Natural killer cell (primary cell): Measurements from ENCODE around the gene MLLT10. TPM values are rescaled to one million over a fixed set of nuclear protein-coding genes. Genes with fewer than 3 reads are reported as not detected.
"Not testable (repeated sequence)": the region's sequence is repeated elsewhere in the genome, so short reads cannot be mapped to it uniquely, and the experiment has no call there.

Experiments used
- ATAC-seq, 3 donors: fragments of 150-1000 bp in 2 of 3; fragments of 200-7000 bp in 1 of 3; cut with Tn5 transposase; 1 replicate in 1 of 3; 2 replicates in 2 of 3; pipeline ENCODE4 v1.10.0; 2021; ENCODE audit warnings: mild to moderate bottlenecking in 2 of 3, moderate library complexity in 2 of 3
- DNase-seq, 2 donors: peaks; one replicate each; pipeline versions ENCODE4 v3.0.0 to v3.0.0-alpha.2; 2013 to 2021; ENCODE audit warnings: mixed read lengths in 1 of 2
- H3K27ac ChIP-seq: one replicate; pipeline ENCODE4 v1.5.1; 2013; ENCODE audit warnings: mild to moderate bottlenecking, low read length
- H3K27me3 ChIP-seq: one replicate; pipeline ENCODE4 v1.6.1; 2013; ENCODE audit warnings: low read length; ENCODE audit not compliant: control insufficient read depth, insufficient read depth
- H3K36me3 ChIP-seq: one replicate; pipeline ENCODE4 v1.6.1; 2013; ENCODE audit warnings: low read length; ENCODE audit not compliant: control insufficient read depth, insufficient read depth
- H3K4me1 ChIP-seq: one replicate; pipeline ENCODE4 v1.6.1; 2013; ENCODE audit warnings: low read length; ENCODE audit not compliant: control insufficient read depth, insufficient read depth
- H3K4me3 ChIP-seq: one replicate; pipeline ENCODE4 v1.5.1; 2013; ENCODE audit warnings: low read length
- H3K9me3 ChIP-seq: one replicate; pipeline ENCODE4 v1.6.1; 2013; ENCODE audit warnings: low read length; ENCODE audit not compliant: control insufficient read depth, insufficient read depth
- H3K27ac Mint-ChIP-seq, 2 donors: one replicate each; pipeline ENCODE4 v1.8.0; 2022; ENCODE audit warnings: mild to moderate bottlenecking in 2 of 2, mixed read lengths in 2 of 2, moderate library complexity in 1 of 2
- H3K27me3 Mint-ChIP-seq, 2 donors: one replicate each; pipeline ENCODE4 v1.8.0; 2022; ENCODE audit warnings: low read depth in 2 of 2, mixed read lengths in 2 of 2
- H3K36me3 Mint-ChIP-seq: one replicate; pipeline ENCODE4 v1.8.0; 2022; ENCODE audit warnings: mixed read lengths
- H3K4me1 Mint-ChIP-seq, 2 donors: one replicate each; pipeline ENCODE4 v1.8.0; 2022; ENCODE audit warnings: mixed read lengths in 2 of 2
- H3K4me3 Mint-ChIP-seq: one replicate; pipeline ENCODE4 v1.8.0; 2022; ENCODE audit warnings: mild to moderate bottlenecking, moderate library complexity, mixed read lengths
- H3K9me3 Mint-ChIP-seq, 2 donors: one replicate each; pipeline ENCODE4 v1.8.0; 2022; ENCODE audit warnings: mixed read lengths in 2 of 2
- WGBS: methylation state at CpG from one replicate; pipeline ENCODE4 v1.1.7; 2013; ENCODE audit warnings: missing lambda C conversion rate; ENCODE audit not compliant: insufficient coverage; 5-methylcytosine and 5-hydroxymethylcytosine counted together
- intact Hi-C: fragments of 100-400 bp; cut with micrococcal nuclease; formaldehyde crosslinking; loops from one replicate; pipeline ENCODE4 v1.14.2; 2022
- total RNA-seq, 4 donors: library from RNA; stranded (reverse); fragments of 120-200 nt in 1 of 4; gene quantifications; one replicate each; pipeline versions ENCODE4 v1.2.3 to v1.2.4, GENCODE V29; 2013 to 2022
- TF ChIP-seq, protein P1 (sequence below): fragments of 200-600 bp; IDR thresholded peaks from one replicate; pipeline ENCODE4 v1.8.0; 2022; ENCODE audit warnings: antibody characterized with exemption

MLLT10 gene
- total RNA-seq, 3 donors from 2014 or later (not counting 1 experiment from before 2014, with no cell fraction given) = 40.4 to 65.2 (median 60.0) TPM

DNA sequence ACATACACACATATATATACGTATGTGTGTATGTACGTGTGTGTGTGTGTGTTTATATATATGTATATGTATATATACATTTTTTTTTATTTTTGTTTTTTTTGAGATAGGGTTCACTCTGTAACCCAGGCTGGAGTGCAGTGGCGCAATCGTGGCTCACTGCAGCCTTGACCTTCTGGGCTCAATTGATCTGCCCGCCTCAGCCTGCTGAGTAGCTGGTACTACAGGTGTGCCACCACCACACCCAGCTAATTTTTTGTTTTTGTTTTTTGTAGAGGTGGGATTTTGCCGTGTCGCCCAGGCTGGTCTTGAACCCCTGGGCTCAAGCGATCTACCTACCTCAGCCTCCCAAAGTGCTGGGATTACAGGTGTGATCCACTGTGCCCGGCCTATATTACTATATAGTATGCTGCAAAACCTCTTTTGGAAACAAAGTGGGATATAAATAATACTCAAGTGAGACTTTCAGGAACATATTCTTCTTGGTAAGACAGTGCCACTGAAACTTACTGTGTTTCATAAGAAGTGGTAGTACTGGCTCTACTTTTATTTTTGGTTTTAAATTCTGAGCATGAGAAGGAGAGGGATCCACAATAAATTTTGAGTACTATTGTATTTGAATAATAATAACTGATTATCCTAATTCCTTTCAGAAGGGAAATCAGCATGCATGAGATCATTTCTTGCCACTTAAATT, 51.0 kb downstream of the MLLT10 start:
- no peak for ATAC-seq

DNA sequence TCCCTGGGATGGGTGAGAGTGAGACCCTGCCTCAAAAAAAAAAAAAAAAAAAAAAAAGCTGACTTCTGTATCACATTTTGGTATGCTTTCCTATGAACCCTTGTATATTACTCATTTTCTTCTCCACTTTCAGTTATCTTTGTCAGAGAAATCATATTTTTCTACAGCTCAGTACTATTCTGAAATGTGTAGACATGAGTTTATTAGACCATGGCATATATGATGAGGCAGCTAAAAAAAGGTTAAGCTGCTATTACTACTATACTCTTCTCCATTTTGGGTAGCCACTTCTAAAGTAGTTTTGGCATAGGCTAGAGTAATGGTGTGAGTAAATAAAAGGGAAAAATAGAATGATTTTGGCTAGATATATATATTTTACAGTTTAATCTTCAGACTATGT, 53.4 kb downstream of the MLLT10 start:
- Histone ChIP-seq H3K4me3 (no peak overlapping the region), H3K9me3 (no peaks in the 10 kb centered on the region), H3K27me3 (no peaks in the 10 kb centered on the region), H3K27ac (no peak overlapping the region), H3K36me3 (peaks cover 5% of the 10 kb centered on the region), H3K4me1 (peaks cover 4% of the 10 kb centered on the region)
- Mint-ChIP-seq H3K4me1 (peaks cover 16 to 37% of the 10 kb centered on the region in 2 donors), H3K27me3 (no peaks in the 10 kb centered on the region), H3K4me3 (no peak overlapping the region), H3K9me3 (peaks cover 0 to 2% of the 10 kb centered on the region in 2 donors), H3K36me3 (peaks cover 6% of the 10 kb centered on the region), H3K27ac (no peak overlapping the region)
- DNase-seq (no peak), ATAC-seq (no peak)
- TF ChIP-seq, protein P1, sequence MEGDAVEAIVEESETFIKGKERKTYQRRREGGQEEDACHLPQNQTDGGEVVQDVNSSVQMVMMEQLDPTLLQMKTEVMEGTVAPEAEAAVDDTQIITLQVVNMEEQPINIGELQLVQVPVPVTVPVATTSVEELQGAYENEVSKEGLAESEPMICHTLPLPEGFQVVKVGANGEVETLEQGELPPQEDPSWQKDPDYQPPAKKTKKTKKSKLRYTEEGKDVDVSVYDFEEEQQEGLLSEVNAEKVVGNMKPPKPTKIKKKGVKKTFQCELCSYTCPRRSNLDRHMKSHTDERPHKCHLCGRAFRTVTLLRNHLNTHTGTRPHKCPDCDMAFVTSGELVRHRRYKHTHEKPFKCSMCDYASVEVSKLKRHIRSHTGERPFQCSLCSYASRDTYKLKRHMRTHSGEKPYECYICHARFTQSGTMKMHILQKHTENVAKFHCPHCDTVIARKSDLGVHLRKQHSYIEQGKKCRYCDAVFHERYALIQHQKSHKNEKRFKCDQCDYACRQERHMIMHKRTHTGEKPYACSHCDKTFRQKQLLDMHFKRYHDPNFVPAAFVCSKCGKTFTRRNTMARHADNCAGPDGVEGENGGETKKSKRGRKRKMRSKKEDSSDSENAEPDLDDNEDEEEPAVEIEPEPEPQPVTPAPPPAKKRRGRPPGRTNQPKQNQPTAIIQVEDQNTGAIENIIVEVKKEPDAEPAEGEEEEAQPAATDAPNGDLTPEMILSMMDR = no peak
- intact Hi-C loops = no loop called here

More for the DNA sequence above, 51.0 kb downstream of the MLLT10 start:
- Histone ChIP-seq H3K9me3 (no peaks in the 10 kb centered on the region), H3K4me3 (no peak overlapping the region), H3K36me3 (peaks cover 5% of the 10 kb centered on the region), H3K27ac (no peak overlapping the region), H3K27me3 (no peaks in the 10 kb centered on the region), H3K4me1 (peaks cover 4% of the 10 kb centered on the region)
- Mint-ChIP-seq H3K36me3 (peaks cover 6% of the 10 kb centered on the region), H3K27me3 (no peaks in the 10 kb centered on the region), H3K9me3 (peaks cover 0 to 2% of the 10 kb centered on the region in 2 donors), H3K4me1 (peaks cover 21 to 41% of the 10 kb centered on the region in 2 donors), H3K4me3 (no peak overlapping the region), H3K27ac (peak overlapping the region; percentile 35 to 41)
- WGBS = 98% methylated on average over 5 of the region's 9 CpGs
- no peak for DNase-seq
- intact Hi-C loops = no loop called here
- TF ChIP-seq, protein P1 = no peak

DNA sequence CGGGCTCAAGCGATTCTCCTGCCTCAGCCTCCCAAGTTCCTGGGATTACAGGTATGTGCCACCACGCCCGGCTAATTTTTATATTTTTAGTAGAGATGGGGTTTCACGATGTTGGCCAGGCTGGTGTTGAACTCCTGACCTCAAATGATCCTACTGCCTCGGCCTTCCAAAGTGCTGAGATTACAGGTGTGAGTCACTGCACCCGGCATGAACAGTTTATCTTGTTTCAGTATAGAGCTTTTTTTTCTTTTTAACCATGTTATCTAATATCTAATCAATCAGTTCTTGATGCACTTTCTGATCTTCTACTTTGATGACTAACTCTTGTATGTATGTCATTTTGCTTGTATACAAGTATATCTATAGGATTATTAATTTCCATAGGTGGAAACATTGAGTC, 54.1 kb downstream of the MLLT10 start:
- Mint-ChIP-seq H3K36me3 (peaks cover 11% of the 10 kb centered on the region), H3K4me1 (peaks cover 21 to 39% of the 10 kb centered on the region in 2 donors), H3K27ac (peak overlapping the region in 1 of 2 donors; percentile 57)
- H3K27ac ChIP-seq, H3K27me3 Mint-ChIP-seq, DNase-seq, H3K9me3 Mint-ChIP-seq, H3K9me3 ChIP-seq, intact Hi-C loops, H3K4me3 Mint-ChIP-seq, H3K36me3 ChIP-seq, H3K27me3 ChIP-seq, ATAC-seq, H3K4me3 ChIP-seq, H3K4me1 ChIP-seq: not testable (repeated sequence)
- 93% methylated on average over 7 of the region's 7 CpGs for WGBS

DNA sequence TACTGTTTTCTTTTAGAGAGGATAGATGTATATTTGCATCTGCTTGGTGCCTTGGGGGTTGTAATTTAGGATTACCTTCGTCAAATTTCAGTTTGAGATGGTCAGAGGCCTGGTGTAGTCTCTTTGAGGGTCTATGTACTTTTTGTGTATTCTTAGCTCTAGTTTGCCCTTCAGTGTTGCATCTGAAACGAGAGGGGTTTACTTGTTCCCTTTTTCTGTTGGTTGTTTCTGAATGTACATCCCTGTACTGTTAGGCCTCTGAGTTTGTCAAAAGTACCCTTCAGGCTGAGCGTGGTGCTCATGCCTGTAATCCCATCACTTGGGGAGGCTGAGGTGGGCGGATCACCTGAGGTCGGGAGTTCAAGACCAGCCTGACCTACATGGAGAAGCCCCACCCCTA, 60.0 kb downstream of the MLLT10 start:
- Mint-ChIP-seq H3K9me3 (peaks cover 0 to 5% of the 10 kb centered on the region in 2 donors), H3K4me3 (no peak overlapping the region), H3K27me3 (no peaks in the 10 kb centered on the region), H3K27ac (no peak overlapping the region), H3K4me1 (peaks cover 16 to 24% of the 10 kb centered on the region in 2 donors), H3K36me3 (peaks cover 6% of the 10 kb centered on the region)
- no peaks in the 10 kb centered on the region for H3K9me3 ChIP-seq
- TF ChIP-seq, protein P1 = no peak
- ATAC-seq (no peak), DNase-seq (no peak)
- H3K4me1 ChIP-seq = no peaks in the 10 kb centered on the region
- no peaks in the 10 kb centered on the region for H3K27me3 ChIP-seq
- WGBS = 69% methylated on average over 3 of the region's 5 CpGs
- H3K4me3 ChIP-seq = no peak overlapping the region
- intact Hi-C loops = no loop called here
- H3K36me3 ChIP-seq = no peaks in the 10 kb centered on the region
- H3K27ac ChIP-seq = no peak overlapping the region
